HG03575 (cell line): ENCODE results near the gene GYG2.
"Not testable (repeated sequence)": the region's sequence is repeated elsewhere in the genome, so short reads cannot be mapped to it uniquely, and the experiment has no call there.

Experiments
- ATAC-seq: cut with Tn5 transposase; IDR thresholded peaks from one replicate; pipeline ENCODE4 v1.9.1; 2021; ENCODE audit not compliant: unreplicated experiment, insufficient number of reproducible peaks, low FRiP score; ENCODE audit errors: extremely low read depth

GYG2 gene

GRCh38 chrX:2811271-2811670 is 17.5 kb upstream of the GYG2 start:
- ATAC-seq, result no peak

GRCh38 chrX:2812161-2812907 is 16.4 kb upstream of the GYG2 start:
- not testable (repeated sequence) for ATAC-seq

GRCh38 chrX:2817036-2817435 is 11.7 kb upstream of the GYG2 start:
- ATAC-seq, result no peak

GRCh38 chrX:2819345-2820135 is 9.2 kb upstream of the GYG2 start:
- no peak for ATAC-seq

- no peak for ATAC-seq
Measured at GRCh38 chrX:2820136-2820771, 8.5 kb upstream of the GYG2 start.

GRCh38 chrX:2823795-2824386 is 4.8 kb upstream of the GYG2 start:
- no peak for ATAC-seq

- no peak for ATAC-seq
Measured at GRCh38 chrX:2824886-2825285, 3.8 kb upstream of the GYG2 start.

- no peak for ATAC-seq
Measured at GRCh38 chrX:2828959-2829411, 255 bp downstream of the GYG2 start.

GRCh38 chrX:2829469-2830246 is 928 bp downstream of the GYG2 start:
- ATAC-seq, result no peak

GRCh38 chrX:2831471-2832228 is 2.9 kb downstream of the GYG2 start:
- no peak for ATAC-seq

- no peak for ATAC-seq
Measured at GRCh38 chrX:2837961-2838360, 9.2 kb downstream of the GYG2 start.

- no peak for ATAC-seq
Measured at GRCh38 chrX:2840961-2841360, 12.2 kb downstream of the GYG2 start.

GRCh38 chrX:2841537-2841936 is 12.8 kb downstream of the GYG2 start:
- no peak for ATAC-seq

- ATAC-seq, result no peak
Measured at GRCh38 chrX:2846992-2847391, 18.3 kb downstream of the GYG2 start.

GRCh38 chrX:2848871-2849301 is 20.2 kb downstream of the GYG2 start:
- no peak for ATAC-seq

GRCh38 chrX:2854918-2855317 is 26.2 kb downstream of the GYG2 start:
- no peak for ATAC-seq

GRCh38 chrX:2855761-2856160 is 27.0 kb downstream of the GYG2 start:
- ATAC-seq, result no peak

- no peak for ATAC-seq
Measured at GRCh38 chrX:2857566-2857965, 28.8 kb downstream of the GYG2 start.
